Measurements from ENCODE around the gene SLC11A2.
"Not testable (repeated sequence)": the region's sequence is repeated elsewhere in the genome, so short reads cannot be mapped to it uniquely, and the experiment has no call there.

SLC11A2 gene

DNA sequence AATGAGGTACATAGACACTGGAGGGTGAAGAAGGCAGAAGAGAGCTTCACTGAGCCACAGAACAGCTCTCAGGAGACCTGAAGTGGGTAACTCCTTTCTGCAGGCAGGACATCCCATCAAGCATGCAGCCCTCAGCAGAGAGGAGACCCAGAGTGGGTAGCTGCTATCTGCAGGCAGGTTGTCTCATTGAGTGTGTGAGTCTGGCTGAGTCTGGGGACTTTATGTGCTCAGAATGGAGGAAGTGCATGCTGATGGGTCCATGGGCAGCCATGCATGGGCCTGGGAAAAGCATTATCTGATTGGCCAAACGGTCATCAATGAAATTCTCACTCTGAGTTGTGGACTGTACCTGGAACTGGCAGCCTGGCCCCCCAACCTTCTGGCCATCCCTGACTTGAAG lies 88.5 kb downstream of the SLC11A2 start:
- no peak overlapping the region for H3K4me3 ChIP-seq (replicated peaks in 1 of 2; ENCODE audit: low read depth in 2 of 2, low read length in 2 of 2)
- TF ChIP-seq, protein P1, sequence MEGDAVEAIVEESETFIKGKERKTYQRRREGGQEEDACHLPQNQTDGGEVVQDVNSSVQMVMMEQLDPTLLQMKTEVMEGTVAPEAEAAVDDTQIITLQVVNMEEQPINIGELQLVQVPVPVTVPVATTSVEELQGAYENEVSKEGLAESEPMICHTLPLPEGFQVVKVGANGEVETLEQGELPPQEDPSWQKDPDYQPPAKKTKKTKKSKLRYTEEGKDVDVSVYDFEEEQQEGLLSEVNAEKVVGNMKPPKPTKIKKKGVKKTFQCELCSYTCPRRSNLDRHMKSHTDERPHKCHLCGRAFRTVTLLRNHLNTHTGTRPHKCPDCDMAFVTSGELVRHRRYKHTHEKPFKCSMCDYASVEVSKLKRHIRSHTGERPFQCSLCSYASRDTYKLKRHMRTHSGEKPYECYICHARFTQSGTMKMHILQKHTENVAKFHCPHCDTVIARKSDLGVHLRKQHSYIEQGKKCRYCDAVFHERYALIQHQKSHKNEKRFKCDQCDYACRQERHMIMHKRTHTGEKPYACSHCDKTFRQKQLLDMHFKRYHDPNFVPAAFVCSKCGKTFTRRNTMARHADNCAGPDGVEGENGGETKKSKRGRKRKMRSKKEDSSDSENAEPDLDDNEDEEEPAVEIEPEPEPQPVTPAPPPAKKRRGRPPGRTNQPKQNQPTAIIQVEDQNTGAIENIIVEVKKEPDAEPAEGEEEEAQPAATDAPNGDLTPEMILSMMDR (IDR thresholded peaks at IDR 0.05; ENCODE audit: low read depth, low read length) = no peak
- DNase-seq (ENCODE audit: low read depth in 2 of 2) = no peak

DNA sequence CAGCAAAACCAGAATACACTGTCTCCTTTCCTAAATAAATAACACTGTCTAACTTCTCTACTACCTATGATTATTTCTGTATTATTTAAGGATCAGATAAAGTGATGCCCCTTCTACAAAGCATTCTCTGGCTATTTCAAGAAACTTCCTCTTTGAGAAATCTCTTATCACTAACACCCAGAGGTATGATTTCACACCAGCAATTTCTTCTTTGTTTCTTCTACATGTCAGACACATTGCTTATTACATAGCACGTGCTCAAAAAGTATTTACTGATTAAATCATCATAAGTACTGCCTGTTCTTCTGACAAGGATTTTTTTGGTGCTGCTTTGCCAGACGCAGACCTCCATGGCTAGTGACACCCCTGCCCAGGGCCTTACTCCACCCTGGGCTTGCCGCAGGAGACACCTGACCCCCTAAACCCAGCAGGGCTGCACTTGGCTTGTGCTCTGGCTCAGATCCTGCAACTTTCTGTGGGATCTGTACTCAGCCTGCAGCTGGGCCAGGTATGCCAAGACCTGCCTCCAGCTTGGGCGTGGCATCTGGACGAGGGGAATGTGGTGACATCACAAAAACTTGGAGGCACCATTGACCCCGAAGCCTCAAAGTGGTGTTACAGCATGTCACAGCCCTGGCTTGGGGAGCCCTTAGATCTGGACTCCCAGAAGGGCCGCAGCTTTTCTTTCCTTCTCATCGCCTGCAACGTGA lies 89.2 kb downstream of the SLC11A2 start:
- no peak for DNase-seq (ENCODE audit: low read depth in 2 of 2)
- no peak overlapping the region for H3K4me3 ChIP-seq (replicated peaks in 1 of 2; ENCODE audit: low read depth in 2 of 2, low read length in 2 of 2)
- TF ChIP-seq, protein P1 (IDR thresholded peaks at IDR 0.05; ENCODE audit: low read depth, low read length) = no peak

DNA sequence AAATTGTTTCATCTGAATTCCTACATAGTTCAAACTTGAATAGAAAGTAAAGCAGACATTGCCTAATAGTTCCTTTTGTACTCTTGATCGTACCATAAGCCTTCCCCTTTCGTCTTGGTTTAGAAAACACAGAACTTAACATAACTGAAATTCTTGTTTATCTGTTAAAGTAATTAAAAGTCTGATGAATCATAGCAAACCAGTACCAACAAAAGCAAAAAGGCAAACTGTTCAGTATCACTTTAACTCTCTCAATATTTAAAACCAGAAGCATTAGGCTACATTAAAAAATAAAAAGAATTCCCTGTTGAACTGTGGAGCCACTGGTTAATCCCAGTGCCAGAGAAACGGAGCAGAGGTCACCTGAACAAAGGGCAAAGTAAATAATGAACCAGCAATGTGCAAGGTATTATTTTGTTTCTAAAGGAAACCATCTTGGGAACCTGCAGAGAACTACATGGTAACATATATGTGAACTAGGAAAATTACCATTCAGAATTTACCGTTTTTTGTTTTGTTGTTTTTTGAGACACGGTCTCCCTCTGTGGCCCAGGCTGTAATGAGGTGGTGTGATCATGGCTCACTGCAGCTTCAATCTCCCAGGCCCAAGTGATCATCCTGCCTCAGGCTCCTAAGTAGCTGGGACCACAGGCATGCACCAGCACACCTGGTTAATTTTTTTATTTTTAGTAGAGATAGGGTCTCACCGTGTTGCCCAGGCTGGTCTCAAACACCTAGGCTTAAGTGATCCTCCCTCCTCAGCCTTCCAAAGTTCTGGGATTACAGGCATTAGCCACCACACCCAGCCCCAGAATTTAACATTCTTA lies 91.0 kb downstream of the SLC11A2 start:
- no peak overlapping the region for H3K4me3 ChIP-seq (replicated peaks in 1 of 2; ENCODE audit: low read depth in 2 of 2, low read length in 2 of 2)
- peak; percentile 72 to 75 for DNase-seq (ENCODE audit: low read depth in 2 of 2)
- TF ChIP-seq, protein P1 (IDR thresholded peaks at IDR 0.05; ENCODE audit: low read depth, low read length) = no peak

DNA sequence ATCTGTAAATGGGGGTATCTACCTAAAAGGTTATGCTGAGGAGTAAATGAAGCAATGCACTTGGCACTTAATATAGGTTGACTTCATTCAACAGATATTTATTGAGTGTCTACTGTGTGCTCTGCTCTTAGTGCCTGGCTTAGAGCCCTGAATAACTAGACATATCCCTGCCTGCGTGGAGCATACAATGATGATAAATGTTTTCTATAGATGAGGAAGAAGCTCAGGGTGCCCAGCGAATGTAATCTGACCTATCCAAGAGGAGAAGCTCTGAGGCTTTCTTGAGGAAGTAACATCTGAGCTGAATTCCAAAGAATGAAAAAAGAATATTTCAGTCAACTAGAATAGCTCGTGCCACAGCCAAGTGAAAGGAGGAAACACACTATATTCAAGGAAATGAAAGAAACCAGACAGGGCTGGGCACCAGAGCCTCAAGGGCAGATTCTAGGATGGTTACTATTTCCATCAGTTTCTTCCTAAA lies 91.8 kb downstream of the SLC11A2 start:
- peak; percentile 35 to 69 for DNase-seq (ENCODE audit: low read depth in 2 of 2)
- H3K4me3 ChIP-seq (replicated peaks in 1 of 2; ENCODE audit: low read depth in 2 of 2, low read length in 2 of 2) = no peak overlapping the region
- TF ChIP-seq, protein P1 (IDR thresholded peaks at IDR 0.05; ENCODE audit: low read depth, low read length) = no peak

DNA sequence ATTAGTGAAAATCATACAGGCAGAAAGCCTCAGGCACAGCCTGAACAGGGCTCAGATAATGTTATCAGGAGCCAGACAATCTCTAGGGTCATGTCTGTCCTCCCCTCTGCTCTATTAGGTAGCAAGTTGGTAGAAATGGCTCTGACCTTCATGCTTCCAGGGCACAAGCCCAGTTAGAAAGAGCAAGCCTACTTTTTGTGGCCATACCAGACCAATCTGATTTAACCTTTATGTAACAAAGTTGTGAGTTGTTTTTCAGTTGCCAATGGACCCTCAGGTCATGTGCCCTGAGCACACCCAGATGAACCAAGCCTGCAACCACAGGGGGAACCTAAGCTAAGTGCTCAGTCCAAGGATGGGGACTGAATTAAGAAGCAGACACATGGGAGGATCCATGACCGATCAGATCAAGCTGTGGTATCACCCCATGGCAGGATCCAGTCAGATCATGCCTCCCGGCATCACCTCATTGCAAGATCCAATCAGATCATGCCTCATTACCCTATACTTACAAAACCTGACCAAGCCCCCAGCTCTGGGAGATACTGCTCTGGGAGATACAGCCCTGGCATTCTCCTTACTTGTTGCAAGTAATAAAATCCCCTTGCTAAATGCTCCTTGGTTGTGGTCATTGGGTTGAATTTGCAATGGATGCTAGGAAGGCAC lies 92.6 kb downstream of the SLC11A2 start:
- DNase-seq (ENCODE audit: low read depth in 2 of 2) = peak; percentile 41 to 47
- no peak overlapping the region for H3K4me3 ChIP-seq (replicated peaks in 1 of 2; ENCODE audit: low read depth in 2 of 2, low read length in 2 of 2)
- TF ChIP-seq, protein P1 (IDR thresholded peaks at IDR 0.05; ENCODE audit: low read depth, low read length) = no peak

DNA sequence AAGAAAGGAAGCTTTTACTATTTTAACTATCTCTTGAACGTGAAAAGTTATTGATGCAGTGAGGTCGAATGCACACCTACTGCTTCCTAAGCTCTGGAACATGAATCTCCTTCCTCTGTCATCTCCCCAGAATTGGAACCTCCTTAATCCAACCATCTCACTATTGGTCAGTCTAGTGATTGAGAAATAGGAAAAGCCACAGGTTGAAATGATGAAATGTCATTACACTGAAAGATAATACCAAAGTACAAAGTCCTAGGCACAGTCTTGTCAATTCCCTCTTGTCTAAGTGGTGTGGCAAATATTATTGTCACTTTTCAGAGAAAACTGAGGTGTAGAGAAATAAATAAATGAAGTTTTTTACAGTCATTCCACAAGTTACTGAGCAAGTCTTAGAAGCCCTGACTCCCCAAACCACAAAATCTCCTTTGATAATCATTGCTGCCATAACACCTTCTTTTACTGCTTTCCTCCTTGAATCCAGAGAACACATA lies 93.3 kb downstream of the SLC11A2 start:
- TF ChIP-seq, protein P1 (IDR thresholded peaks at IDR 0.05; ENCODE audit: low read depth, low read length) = no peak
- no peak overlapping the region for H3K4me3 ChIP-seq (replicated peaks in 1 of 2; ENCODE audit: low read depth in 2 of 2, low read length in 2 of 2)
- DNase-seq (ENCODE audit: low read depth in 2 of 2) = peak in 1 of 2 donors; percentile 22

DNA sequence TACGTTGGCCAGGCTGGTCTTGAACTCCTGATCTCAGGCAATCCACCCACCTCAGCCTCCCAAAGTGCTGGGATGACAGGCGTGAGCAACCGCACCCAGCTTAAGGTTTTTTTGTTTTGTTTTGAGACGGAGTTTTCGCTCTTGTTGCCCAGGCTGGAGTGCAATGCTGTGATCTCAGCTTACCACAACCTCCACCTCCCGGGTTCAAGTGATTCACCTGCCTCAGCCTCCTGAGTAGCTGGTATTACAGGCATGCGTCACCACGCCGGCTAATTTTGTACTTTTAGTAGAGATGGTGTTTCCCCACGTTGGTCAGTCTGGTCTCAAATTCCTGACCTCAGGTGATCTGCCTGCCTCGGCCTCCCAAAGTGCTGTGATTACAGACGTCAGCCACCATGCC lies 95.7 kb downstream of the SLC11A2 start:
- H3K4me3 ChIP-seq (replicated peaks in 1 of 2; ENCODE audit: low read depth in 2 of 2, low read length in 2 of 2) = not testable (repeated sequence)

More for the DNA sequence above, 95.7 kb downstream of the SLC11A2 start:
- DNase-seq (ENCODE audit: low read depth in 2 of 2) = not testable (repeated sequence)
